NCI-H1930 (cell line): Measurements from ENCODE around the gene SLC4A2.
"Not testable (repeated sequence)": the region's sequence is repeated elsewhere in the genome, so short reads cannot be mapped to it uniquely, and the experiment has no call there.

Experiments used
- DNase-seq, 2 experiments: peaks; one replicate each; lab custom pipeline; 2025; lab: John Stamatoyannopoulos, UW

Gene SLC4A2

GRCh38 chr7:151025924-151026671 lies 33.3 kb upstream of the SLC4A2 start:
- no peak for DNase-seq

GRCh38 chr7:151026771-151027727 lies 32.3 kb upstream of the SLC4A2 start:
- not testable (repeated sequence) for DNase-seq

DNA sequence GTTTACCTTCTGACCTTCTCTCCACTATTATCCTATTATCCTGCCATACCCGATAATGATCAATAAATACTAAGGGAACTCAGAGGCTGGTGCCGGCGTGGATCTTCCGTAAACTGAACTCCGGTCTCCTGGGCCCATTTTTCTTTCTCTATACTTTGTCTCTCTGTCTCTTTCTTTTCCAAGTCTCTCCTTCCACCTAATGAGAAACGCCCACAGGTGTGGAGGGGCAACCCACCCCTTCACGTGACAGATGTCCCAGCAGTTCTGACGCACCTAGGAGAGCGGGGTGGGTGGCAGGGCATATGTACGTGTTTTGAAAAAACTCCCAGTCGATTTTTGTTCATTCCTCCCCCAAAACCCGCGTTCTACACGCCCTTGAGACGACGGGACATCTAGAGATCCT lies 31.7 kb upstream of the SLC4A2 start:
- DNase-seq = not testable (repeated sequence)

DNA sequence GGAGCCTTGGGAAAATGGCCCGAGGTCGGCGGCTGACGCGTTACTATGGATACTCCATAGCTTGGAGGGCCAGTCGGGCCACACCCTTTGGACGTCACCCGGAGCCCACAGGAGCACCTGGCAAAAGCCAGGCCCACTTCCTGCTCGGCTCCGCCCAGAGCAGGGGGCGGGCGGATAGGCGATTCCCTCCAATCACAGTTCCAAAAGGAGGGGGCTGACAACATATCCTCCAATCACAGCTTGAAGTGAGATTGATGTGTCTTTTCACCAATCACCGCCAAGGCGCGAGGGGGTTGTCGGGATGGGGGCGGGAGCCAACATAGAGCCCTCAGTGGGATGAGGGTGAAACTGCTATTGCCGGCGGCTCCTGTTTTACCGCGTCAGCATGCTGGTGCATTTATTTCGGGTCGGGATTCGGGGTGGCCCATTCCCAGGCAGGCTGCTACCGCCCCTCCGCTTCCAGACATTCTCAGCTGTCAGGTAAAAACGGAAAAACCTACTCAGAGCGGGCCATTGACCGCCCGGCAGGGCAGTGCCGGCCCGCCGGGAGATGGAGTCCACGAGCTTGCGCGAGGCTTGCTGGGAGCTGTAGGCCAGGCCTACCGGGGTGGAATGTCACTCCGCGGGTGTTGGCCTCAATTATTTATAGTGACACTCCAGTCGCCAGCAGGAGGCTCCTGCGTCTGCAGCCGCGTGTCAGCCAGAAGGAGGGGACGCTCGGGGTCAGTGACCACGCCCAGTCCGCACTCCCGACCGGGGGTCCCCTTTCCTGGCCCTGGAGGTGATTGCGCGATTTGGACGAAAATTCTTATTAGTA lies 31.1 kb upstream of the SLC4A2 start, which contains the start of gene ABCB8:
ABCB8 (plus strand) TSS at position 320 of the 817 bp plus-strand sequence; CDS start at position 386, 66 bp downstream.
- peak; percentile 99 to 100 for DNase-seq

DNA sequence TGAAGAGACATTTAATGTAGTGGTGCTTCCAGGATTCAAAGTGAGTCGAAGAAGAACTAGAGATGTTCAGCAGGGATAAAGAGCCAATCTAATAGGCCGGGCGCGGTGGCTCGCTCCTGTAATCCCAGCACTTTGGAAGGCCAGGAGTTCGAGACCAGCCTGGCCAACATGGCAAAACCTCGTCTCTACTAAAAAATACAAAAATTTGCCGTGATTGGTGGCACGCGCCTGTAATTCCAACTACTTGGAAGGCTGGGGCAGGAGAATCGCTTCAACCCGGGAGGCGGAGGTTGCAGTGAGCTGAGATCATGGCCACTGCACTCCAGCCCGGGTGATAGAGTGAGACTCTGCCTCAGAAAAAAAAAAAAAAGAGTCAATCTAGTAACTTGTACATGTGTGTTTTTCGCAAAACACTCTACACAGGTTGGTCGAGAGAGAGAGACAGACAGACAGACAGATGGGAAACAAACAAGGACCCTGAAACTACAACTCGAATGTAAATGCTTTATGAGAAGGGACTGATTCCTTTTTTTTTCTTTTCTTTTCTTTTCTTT lies 30.4 kb upstream of the SLC4A2 start:
- DNase-seq = no peak

GRCh38 chr7:151031011-151031410 lies 28.4 kb upstream of the SLC4A2 start:
- no peak for DNase-seq

- no peak for DNase-seq
Measured at GRCh38 chr7:151032936-151033863, 26.2 kb upstream of the SLC4A2 start.

DNA sequence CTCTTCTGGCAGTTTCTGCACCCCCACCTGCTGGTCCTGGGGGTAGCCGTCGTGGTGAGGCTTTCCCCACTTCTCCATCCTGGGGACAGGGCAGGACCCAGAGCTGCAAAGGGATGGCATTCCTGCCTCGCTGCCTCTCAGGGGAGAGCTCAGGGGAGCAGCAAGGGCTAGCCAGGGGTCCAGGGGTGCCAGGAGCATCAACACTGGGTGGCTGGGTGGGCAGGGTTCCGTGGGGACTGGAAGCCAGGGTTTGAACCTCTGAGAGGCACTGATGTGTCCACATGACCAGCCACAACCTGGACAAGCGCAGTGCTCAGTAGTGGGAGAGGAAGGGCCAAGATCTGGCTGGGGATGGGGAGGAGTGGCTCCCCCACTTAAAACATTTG lies 25.5 kb upstream of the SLC4A2 start:
- no peak for DNase-seq

DNA sequence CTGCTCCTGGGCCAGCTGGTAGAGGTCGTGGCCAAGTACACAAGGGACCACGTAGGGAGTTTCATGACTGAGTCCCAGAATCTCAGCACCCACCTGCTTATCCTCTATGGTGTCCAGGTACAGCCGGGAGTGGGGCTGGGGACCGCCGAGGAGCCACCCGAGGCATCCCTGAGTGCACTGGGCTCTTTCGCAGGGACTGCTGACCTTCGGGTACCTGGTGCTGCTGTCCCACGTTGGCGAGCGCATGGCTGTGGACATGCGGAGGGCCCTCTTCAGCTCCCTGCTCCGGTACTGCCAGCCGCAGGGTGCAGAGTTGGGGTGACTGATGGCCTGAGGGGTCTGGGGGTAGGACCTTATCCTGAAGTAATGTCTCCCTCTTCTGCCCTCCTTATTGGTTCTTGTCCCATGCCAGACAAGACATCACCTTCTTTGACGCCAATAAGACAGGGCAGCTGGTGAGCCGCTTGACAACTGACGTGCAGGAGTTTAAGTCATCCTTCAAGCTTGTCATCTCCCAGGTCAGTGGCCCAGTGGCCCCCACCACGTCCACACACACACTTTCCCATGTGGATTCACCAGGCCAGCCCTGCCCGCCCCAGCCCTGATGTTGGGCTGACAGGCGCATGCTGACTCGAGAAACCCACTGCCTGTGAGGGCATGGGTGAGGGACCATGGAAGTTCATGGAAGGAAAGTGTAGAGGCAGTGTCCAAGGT lies 24.9 kb upstream of the SLC4A2 start:
- no peak for DNase-seq

DNA sequence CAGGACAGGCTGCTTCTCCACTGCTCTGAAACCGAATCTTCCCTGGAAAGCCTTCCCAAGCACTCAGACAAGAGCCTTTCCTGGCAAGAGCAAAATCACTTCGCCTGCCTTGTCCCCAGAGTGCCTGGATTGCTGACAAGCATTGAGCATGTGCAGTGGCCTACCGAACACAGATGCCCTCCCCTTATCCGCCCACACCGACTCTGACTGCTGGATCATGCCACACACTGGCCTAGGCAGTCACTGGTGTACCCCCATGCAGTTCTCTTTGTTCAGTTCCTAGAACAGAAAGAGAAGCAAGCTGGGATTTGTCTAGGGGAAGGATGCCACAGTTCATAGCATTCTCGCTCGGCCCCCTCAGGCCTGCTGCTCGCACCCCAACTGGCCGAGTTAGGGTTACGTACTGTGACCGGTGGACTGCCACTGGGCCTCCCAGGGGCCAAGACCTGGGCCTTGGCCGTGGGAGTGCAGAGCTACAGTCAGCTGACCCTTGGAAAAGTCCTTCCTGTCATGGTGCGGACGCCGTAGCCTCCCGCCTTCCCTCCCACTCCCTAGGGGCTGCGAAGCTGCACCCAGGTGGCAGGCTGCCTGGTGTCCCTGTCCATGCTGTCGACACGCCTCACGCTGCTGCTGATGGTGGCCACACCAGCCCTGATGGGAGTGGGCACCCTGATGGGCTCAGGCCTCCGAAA lies 24.2 kb upstream of the SLC4A2 start:
- no peak for DNase-seq

DNA sequence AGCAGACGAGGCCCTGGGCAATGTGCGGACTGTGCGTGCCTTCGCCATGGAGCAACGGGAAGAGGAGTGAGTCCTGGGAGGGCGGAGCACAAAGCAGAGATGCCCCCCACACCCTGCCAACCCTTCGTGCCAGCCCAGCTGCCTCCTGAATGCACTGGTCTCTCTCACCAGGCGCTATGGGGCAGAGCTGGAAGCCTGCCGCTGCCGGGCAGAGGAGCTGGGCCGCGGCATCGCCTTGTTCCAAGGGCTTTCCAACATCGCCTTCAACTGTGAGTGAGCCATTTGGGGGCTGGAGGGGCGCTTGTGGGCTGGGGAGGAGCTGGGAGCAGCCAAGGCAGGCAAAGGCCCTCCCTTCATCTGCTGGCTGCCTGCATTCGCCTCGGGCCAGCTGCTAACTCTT lies 23.5 kb upstream of the SLC4A2 start:
- no peak for DNase-seq

DNA sequence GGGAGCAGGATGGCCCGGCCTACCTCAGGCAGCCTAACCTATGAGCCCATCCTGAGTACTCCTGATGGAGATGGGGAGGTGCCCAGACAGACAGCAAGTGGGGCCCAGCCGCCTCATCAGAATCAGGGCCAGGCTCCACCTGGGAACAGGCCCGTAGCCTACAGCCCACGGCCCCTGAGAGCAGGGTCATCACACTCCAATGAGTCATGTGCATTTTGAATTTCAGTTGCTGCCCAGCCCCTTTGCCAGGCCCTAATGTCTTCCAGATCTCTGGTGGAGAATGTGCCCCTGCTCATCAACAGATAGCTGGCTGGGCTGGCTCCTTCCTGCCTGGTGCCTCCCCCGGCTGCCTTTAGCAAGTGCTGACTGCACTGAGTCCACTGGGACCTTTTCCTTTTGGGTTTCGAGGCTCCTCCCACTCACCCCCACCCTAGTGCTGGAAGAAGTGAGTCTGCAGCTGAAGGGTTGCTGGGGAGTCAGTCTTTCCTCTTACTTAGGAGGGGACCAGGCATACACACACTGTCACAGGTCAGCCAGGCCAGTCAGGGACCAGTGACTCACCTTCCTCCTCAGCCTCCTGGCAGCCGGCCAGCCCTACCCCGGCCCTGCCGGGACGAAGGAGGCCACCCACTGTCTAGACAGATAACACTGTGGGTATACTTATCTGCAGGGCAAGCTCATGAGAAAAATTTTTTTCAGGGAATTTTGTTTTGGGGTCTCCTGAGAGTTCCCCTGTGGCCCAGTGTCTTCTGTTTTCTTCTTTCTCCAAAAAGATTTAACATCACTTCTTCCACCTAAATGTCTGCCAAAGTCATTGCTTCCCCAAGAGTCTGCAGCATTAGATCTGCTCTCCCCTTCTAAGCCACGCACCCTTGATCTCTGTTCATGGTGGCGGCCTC lies 20.2 kb upstream of the SLC4A2 start:
- no peak for DNase-seq

GRCh38 chr7:151039850-151040548 lies 19.4 kb upstream of the SLC4A2 start:
- DNase-seq = no peak

GRCh38 chr7:151040616-151041375 lies 18.6 kb upstream of the SLC4A2 start:
- no peak for DNase-seq

DNA sequence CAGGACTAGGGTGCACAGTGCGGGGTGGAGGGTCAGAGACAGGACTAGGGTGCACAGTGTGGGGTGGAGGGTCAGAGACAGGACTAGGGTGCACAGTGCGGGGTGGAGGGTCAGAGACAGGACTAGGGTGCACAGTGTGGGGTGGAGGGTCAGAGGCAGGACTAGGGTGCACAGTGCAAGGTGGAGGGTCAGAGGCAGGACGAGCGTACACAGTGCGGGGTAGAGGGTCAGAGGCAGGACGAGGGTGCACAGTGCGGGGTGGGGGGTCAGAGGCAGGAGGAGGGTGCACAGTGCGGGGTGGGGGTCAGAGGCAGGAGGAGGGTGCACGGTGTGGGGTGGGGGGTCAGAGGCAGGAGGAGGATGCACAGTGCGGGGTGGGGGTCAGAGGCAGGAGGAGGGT lies 15.9 kb upstream of the SLC4A2 start:
- not testable (repeated sequence) for DNase-seq

DNA sequence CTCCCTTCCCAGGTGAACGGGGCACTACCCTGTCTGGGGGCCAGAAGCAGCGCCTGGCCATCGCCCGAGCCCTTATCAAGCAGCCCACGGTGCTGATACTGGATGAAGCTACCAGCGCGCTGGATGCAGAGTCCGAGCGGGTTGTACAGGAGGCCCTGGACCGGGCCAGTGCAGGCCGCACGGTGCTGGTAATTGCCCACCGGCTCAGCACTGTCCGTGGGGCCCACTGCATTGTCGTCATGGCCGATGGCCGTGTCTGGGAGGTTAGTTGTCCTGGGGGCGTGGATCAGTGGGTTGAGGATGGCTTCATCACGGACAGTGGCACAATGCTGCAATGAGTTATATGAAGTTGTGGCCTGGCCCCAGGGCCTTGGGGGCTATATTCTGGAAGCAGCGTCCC lies 15.4 kb upstream of the SLC4A2 start:
- DNase-seq = no peak

DNA sequence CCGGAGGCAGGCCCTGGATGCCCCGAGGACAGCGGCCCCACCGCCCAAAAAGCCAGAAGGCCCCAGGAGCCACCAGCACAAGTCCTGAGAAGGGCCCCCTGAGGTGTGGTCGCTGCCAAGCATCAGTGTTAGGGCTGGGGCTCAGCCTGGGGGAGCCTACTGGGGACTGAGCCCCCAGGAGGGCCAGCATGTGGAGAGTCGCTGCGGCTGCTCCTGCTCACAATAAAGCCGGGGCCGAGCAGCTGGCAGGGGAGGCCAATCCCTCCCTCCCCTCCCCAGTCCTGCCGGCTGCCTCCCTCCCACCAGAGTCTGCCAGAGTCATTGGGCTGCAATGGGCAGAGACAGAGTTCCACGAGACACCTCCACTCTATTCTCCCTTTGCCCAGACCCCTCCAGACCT lies 14.1 kb upstream of the SLC4A2 start:
- no peak for DNase-seq
